ENCODE measurements around the gene CDK19.

DNA sequence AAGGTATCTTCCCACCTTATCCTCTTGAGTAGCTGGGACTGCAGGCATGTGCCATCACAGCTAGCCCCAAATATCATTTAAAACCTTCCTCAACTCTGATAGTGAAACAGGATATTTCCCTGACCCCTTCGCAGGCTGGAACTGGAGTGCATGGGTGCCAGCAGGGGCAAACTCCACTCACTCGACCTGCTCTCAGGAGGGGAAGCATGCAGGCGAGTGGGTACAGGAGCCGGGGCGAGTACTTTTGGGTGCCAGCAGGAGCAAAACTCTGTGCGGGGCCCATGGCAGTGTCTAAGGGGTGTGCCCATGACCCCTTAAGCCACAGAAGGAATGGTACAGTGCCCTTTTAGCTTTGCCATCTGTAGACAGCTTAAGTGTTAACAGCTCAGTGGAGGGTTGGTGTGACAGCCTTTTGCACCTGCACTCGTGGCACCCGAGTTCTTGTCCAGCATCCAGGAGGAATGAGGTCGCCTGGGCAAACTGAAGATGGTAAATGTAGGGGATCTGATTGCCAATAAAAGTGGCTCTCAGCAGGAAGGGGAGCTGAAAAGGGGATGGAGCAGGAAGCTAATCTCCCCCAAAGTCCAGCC lies 155.1 kb downstream of the CDK19 start:
- TF ChIP-seq, protein P1, sequence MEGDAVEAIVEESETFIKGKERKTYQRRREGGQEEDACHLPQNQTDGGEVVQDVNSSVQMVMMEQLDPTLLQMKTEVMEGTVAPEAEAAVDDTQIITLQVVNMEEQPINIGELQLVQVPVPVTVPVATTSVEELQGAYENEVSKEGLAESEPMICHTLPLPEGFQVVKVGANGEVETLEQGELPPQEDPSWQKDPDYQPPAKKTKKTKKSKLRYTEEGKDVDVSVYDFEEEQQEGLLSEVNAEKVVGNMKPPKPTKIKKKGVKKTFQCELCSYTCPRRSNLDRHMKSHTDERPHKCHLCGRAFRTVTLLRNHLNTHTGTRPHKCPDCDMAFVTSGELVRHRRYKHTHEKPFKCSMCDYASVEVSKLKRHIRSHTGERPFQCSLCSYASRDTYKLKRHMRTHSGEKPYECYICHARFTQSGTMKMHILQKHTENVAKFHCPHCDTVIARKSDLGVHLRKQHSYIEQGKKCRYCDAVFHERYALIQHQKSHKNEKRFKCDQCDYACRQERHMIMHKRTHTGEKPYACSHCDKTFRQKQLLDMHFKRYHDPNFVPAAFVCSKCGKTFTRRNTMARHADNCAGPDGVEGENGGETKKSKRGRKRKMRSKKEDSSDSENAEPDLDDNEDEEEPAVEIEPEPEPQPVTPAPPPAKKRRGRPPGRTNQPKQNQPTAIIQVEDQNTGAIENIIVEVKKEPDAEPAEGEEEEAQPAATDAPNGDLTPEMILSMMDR (IDR thresholded peaks at IDR 0.05): no peak
- no peak for TF ChIP-seq POLR2A (IDR thresholded peaks at IDR 0.05)

All from adrenal gland (tissue), 5 donors.